ENCODE data around the gene MS4A14. TPM values are rescaled to one million over a fixed set of nuclear protein-coding genes. Genes with fewer than 3 reads are reported as not detected.

The MS4A14 gene
- total RNA-seq, 1 experiment from 2014 or later = not detected

- no TSS peak for BruUV-seq (replicated peaks)
- intact Hi-C loops (cut with micrococcal nuclease; ENCODE audit: unreplicated experiment) = no loop called here
- H3K4me3 Mint-ChIP-seq (ENCODE audit: low read depth, unreplicated experiment) = no peak overlapping the region
- CTCF ChIA-PET = no interaction called here
- H3K27me3 Mint-ChIP-seq (ENCODE audit: unreplicated experiment) = no peaks in the 10 kb centered on the region
- no peaks in the 10 kb centered on the region for H3K36me3 Mint-ChIP-seq (ENCODE audit: insufficient read depth, unreplicated experiment)
- no peaks in the 10 kb centered on the region for H3K9me3 Mint-ChIP-seq (ENCODE audit: low read depth, unreplicated experiment)
- H3K4me1 Mint-ChIP-seq (ENCODE audit: low read depth, unreplicated experiment) = no peaks in the 10 kb centered on the region
- DNase-seq = no peak
- no peak for TF ChIP-seq CTCF (IDR thresholded peaks at IDR 0.05; ENCODE audit: unreplicated experiment)
- no peak overlapping the region for H3K27ac Mint-ChIP-seq (ENCODE audit: unreplicated experiment)
Measured at GRCh38 chr11:60396799-60397198, 540 bp downstream of the MS4A14 start.

GRCh38 chr11:60420015-60420414, 23.8 kb downstream of the MS4A14 start:
- peaks cover 4% of the 10 kb centered on the region for H3K9me3 Mint-ChIP-seq (ENCODE audit: low read depth, unreplicated experiment)
- peaks cover 19% of the 10 kb centered on the region for H3K27me3 Mint-ChIP-seq (ENCODE audit: unreplicated experiment)
- intact Hi-C loops (cut with micrococcal nuclease; ENCODE audit: unreplicated experiment) = no loop called here
- CTCF ChIA-PET = no interaction called here
- BruUV-seq (replicated peaks) = no TSS peak
- no peaks in the 10 kb centered on the region for H3K4me1 Mint-ChIP-seq (ENCODE audit: low read depth, unreplicated experiment)
- no peak for DNase-seq
- H3K27ac Mint-ChIP-seq (ENCODE audit: unreplicated experiment) = no peak overlapping the region
- TF ChIP-seq CTCF (IDR thresholded peaks at IDR 0.05; ENCODE audit: unreplicated experiment) = no peak
- no peaks in the 10 kb centered on the region for H3K36me3 Mint-ChIP-seq (ENCODE audit: insufficient read depth, unreplicated experiment)
- no peak overlapping the region for H3K4me3 Mint-ChIP-seq (ENCODE audit: low read depth, unreplicated experiment)

GRCh38 chr11:60422609-60423008, 26.4 kb downstream of the MS4A14 start:
- DNase-seq = no peak
- Mint-ChIP-seq H3K27me3 (ENCODE audit: unreplicated experiment) (no peaks in the 10 kb centered on the region), H3K27ac (ENCODE audit: unreplicated experiment) (no peak overlapping the region), H3K4me3 (ENCODE audit: low read depth, unreplicated experiment) (no peak overlapping the region), H3K36me3 (ENCODE audit: insufficient read depth, unreplicated experiment) (no peaks in the 10 kb centered on the region), H3K9me3 (ENCODE audit: low read depth, unreplicated experiment) (peaks cover 4% of the 10 kb centered on the region), H3K4me1 (ENCODE audit: low read depth, unreplicated experiment) (no peaks in the 10 kb centered on the region)
- BruUV-seq (replicated peaks) = no TSS peak
- intact Hi-C loops (cut with micrococcal nuclease; ENCODE audit: unreplicated experiment) = no loop called here
- CTCF ChIA-PET = no interaction called here
- no peak for TF ChIP-seq CTCF (IDR thresholded peaks at IDR 0.05; ENCODE audit: unreplicated experiment)

GRCh38 chr11:60428517-60428916, 32.3 kb downstream of the MS4A14 start:
- no peak overlapping the region for H3K4me3 Mint-ChIP-seq (ENCODE audit: low read depth, unreplicated experiment)
- CTCF ChIA-PET = no interaction called here
- DNase-seq = peak; percentile 4

More at GRCh38 chr11:60428517-60428916, 32.3 kb downstream of the MS4A14 start:
- H3K9me3 Mint-ChIP-seq (ENCODE audit: low read depth, unreplicated experiment) = no peaks in the 10 kb centered on the region
- H3K4me1 Mint-ChIP-seq (ENCODE audit: low read depth, unreplicated experiment) = no peaks in the 10 kb centered on the region
- peaks cover 20% of the 10 kb centered on the region for H3K27me3 Mint-ChIP-seq (ENCODE audit: unreplicated experiment)
- H3K36me3 Mint-ChIP-seq (ENCODE audit: insufficient read depth, unreplicated experiment) = no peaks in the 10 kb centered on the region
- no peak overlapping the region for H3K27ac Mint-ChIP-seq (ENCODE audit: unreplicated experiment)
- no peak for TF ChIP-seq CTCF (IDR thresholded peaks at IDR 0.05; ENCODE audit: unreplicated experiment)
- no TSS peak for BruUV-seq (replicated peaks)
- intact Hi-C loops (cut with micrococcal nuclease; ENCODE audit: unreplicated experiment) = no loop called here
